ENCODE results near the gene DENND1B. TPM values are rescaled to one million over a fixed set of nuclear protein-coding genes. Genes with fewer than 3 reads are reported as not detected.

Gene DENND1B
- total and polyA plus RNA-seq, 4 donors = 1.7 to 13.7 (median 7.9) TPM

GRCh38 chr1:197462539-197462938 lies 312.7 kb downstream of the DENND1B start (continued):
- no peak for TF ChIP-seq REST (IDR thresholded peaks at IDR 0.05)
- TF ChIP-seq HNF4A (conservative IDR thresholded peaks at IDR 0.05) = no peak
- TF ChIP-seq SP1 (IDR thresholded peaks at IDR 0.05) = no peak

Small RNAs within 50 kb of the gene (small RNA-seq; reads per million reads assigned to genes)
- not detected for gene RF00019

Other genes with a start within 250 kb of the DENND1B start
- 1 to 10 TPM; 5.5 to 8.6 TPM for gene C1orf53, start 127.2 kb upstream of the DENND1B start, total RNA-seq
- gene C1orf53, start 127.2 kb upstream of the DENND1B start, polyA plus RNA-seq = 10 to 100 TPM; 10.4 to 20.5 TPM
- gene LHX9, start 141.9 kb upstream of the DENND1B start, total RNA-seq = under 1 TPM in 1 of 2 donors, not detected in 1; 0.05 TPM
- under 1 TPM; 0.01 to 0.03 TPM for gene LHX9, start 141.9 kb upstream of the DENND1B start, polyA plus RNA-seq

Data from liver (tissue), 6 donors.